Brain pericyte (primary cell): Measurements from ENCODE around the gene SLC22A5.
A peak's percentile ranks its signal among the peaks of the same experiment; 100 is the strongest.
"Not testable (repeated sequence)": the region's sequence is repeated elsewhere in the genome, so short reads cannot be mapped to it uniquely, and the experiment has no call there.

Source experiments
- DNase-seq: peaks from one replicate; pipeline ENCODE4 v3.0.0-alpha.2; 2012; ENCODE audit warnings: low read depth, low spot score

The SLC22A5 gene

DNA sequence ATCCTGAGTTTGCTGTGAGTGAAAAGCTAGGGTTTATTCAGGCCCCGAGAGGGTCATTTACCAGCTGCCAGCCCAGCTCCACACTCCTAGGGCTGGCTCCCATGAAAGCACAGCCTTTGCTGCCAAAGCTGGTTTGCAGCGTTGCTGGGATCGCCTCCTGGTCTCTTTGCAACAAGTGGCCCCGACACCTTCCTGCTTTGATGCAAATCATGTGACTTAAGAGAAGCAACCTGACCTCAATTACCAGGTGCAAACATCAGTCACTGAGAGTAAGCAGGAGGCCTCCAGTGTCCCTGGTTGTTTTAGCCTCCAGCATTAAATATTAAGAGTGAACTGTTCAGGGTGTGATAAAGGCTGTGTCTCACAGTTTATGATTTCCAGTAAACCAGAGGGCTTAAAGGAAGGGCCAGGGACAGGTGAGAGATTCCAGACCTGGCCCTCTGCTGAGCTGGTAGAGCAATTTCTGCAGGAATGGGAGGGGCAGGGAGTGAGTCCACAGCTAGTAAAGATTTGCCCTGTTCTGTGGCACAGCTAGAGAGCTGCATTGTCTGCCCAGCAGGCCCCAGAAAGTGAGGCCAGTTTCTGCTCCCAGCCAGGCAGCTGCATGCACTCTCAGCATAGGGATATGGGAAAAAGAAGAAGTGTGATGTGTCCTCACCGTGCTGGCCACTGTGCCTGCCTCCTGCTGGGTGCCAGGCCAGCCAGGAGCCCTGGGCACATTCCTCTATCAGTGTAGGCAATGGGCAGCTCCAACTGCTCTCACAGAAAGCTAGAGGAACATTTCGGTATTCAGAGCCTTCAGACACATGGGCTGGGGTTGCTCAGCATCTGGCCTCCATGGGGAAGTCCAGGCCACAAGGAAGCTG, 58.0 kb downstream of the SLC22A5 start:
- no peak for DNase-seq

DNA sequence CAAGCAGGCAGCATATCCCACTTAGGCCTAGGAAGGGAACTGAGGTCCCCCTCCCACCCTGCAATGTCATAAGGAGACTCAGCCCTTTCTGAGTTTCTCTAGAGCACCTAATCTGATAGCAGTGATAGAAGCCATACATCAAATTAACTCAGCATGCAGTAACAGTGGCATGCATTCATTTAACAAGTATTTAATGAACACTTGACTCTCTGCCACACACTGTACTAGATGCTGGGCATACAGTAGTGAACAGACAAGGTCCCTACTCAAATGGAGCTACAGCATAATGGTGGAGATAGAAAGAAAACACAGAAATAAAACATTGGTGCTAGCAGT, 58.6 kb downstream of the SLC22A5 start:
- DNase-seq, result no peak

DNA sequence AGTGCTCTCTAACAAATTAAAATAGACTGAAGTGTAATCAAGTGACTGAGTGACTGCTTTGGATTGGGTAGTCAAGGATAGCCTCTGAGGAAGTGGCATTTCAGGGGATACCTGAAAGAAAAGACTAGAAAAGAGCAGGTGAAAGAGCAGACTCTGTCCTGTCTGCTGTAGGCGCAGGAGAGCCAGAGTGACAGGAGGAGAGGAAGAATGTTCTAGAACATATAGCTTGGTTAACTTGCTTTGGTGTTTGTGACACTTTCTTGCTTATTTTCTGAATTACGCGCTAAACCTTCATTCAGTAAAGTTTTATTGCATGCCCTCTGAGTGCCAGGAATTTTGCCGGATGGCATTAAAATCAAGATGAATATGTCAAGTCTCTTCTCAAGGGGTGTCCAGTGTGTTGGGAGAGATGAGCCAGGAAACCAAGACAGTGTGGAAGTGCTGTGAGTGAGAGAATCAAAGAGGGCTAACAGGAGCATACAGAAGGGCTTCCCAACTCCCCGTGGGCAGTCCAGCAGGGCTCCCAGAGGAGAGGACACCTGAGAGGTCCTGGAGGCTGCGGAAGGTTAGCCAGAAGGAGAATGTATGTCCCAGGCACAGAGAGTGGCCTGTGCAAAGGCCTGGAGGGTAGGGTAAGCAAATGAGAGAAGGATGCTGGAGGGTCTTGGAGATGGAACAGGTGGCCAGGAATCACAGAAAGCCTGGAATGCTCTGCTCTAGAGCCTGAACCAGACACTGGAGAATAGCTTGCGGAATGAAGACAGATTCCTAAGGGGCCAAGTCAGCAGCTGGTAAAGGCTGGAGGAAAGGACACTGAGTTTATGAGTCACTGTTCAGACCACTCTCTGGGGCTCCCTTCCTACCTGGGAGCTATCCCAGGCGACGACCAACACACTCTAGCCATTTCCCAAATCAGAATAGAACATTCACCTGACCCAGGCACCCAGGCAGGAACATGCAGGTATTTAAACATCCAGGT, 59.3 kb downstream of the SLC22A5 start:
- DNase-seq, result no peak

DNA sequence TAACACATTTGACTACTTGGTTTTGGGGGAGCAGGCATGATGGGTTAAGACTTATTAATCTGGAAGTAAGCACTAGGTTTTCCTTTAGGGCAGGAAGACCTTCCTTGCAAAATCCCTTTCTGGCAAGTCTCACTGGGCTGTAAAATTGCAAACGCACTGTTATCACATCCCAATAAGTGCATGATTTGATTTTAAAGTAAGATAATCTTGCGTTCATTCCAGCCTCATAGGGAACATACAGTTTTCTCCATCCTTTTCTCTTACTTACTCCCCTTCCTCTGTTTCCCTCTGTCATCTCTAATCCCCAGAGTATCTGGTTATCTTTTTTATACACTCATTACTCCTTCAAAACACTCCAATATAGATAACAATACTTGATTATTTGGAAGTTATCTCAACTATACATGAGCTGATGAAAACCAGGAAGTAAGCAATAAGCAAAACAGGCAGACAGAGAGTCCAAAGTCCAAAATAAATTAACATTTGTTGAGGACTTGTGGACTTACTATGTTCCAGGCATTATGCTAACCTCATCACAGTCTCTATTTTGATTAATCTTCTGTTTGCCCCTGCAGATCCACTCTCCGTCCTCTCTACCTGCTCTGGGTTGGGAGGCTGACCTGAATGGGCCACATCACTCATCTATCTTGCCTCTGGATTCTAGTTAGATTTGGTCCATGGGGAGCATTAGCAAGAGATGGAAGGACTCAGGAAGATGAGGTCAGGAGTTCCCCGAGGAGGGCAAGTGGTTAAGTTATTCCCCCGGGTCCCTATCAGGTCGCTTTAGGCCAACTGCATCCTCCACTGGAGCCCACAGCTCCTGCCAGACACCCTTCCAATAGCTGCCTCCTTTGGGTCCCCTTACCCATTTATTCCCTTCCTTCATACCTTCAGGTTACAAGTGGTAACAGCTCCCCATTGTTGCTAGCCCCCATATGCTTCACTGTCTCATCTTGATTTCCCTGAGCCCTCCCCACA, 60.2 kb downstream of the SLC22A5 start:
- DNase-seq, result no peak

DNA sequence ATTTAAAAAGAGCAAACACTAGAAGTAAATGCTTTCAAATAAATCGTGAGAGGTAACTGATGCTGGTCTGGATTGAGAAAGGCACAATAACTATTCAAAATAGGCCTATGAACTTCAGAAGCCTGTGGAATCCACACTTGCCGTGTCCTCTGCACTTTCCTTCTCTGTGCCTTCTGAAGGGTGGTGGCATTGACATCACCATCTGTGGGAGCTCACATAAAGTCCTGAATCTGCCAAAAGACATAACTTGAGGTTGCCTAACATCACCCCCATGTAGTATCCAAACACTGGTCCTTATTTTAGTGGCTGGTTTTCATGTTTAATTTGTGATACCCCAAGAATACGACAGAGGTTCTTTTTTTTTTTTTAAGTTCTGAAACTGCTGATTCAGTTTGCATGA, 61.2 kb downstream of the SLC22A5 start:
- no peak for DNase-seq

DNA sequence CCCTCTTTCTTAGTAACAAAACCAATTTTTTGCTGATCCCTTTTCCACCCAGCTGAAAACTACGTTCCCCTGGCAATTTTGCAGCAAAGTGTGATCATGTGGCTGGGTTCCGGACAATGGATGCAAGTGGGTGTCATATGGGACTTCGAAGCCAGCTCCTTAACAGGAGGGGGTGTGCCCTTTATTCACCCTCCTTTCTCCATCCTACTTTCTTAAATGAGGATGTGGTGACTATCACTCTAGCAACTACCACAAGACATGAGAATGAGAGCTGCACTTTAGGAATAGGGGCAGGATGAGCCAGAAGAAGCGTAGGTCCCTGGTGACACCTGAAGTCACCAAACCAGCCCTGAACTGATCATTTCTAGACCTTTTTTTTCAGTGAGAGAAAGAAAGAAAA, 62.1 kb downstream of the SLC22A5 start:
- no peak for DNase-seq

DNA sequence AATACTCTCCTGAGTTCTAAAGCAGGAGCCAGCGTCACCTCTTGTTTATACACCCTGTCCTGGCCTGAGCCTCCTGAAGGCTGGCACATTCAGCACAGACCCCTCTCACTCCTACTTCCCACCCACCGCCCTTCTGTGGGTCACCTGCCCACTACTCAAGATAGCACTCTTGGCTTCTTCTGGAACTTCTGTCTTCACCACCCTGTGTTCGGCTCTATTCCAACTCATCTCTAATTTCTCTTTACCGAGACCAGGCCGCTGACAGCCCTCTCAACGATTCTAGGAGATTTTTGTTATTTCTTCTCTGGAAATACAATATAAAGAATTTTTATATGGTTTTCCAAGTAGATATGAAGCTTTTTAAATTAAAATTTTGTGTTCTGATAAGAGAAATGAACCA, 63.6 kb downstream of the SLC22A5 start:
- no peak for DNase-seq

DNA sequence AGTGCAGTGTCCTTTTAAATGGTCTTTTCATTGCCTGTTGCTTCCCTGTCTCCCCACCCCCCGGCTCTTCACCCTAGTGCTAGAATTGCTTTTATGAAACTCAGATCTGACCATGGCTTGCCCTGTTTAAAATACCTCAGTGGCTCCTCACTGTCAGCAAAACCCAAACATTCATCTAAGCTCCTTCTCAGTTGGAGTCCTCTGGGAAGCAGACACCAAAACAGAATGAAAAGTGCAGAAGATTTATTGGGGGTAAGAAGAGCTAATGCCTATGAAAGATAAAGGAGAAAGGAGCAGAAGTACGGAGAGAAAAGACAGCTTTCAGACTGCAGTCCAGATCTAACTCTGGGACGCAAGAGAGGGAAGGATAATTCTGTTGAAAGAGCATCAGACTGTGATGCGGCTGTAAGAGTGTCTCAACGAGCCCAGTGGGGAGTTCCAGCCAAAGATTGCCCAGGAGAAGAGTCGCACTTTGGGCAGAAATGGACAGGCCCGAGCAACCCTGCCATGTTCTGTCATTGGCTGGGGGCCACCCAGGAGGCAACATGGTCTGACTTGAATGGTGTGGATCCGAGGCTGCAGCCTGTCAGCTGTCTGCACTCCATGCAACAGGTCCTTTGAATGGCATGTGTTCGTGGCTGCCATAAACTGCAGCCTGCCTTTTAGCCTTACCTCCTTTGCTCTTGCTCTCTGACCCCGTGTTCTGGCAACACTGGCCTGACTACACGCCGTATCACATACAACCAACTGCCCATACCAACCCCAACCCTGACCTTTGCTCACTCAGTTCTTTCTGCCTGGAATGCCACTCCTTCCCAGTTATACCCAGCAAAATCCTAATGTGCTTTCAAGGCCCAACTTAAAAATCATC, 65.1 kb downstream of the SLC22A5 start:
- DNase-seq, result no peak

DNA sequence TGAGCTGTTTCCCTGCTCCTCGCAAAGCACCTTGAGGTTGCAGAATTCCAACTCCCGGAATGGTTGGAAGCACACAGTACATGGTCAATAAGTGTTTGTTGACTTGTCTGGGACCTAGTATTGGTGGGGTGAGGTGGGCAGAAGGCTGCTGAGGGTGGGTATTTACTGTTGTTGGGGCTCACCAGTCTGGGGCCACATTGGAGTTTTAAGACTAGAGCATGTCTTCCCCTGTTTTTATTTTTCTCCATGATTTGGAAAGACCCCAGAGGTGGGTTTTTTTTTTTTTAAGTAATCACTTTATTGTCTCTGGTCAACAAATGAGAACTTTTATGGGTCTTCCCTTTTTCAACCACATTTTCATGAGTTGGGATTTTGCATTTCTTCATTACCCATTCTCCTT, 65.9 kb downstream of the SLC22A5 start:
- no peak for DNase-seq

DNA sequence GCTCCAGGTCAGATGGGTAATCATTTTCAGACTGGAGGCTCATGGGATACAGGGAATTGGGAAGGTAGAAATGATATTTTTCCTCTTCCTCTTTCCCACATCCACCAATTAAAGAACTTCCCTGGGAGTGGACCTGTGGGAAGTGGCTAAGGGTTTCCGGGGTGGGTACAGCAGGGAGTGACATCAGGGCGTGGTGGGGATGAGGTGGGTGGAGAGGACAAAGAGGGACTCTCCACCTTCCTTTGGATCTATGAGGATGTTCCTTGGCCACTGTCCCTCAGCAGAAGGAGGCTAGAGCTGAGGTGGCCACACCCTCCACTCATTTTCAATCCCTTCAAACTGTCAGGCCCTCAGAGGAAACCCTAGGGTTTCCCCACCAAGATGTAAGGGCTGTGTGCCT, 66.4 kb downstream of the SLC22A5 start:
- DNase-seq, result no peak

DNA sequence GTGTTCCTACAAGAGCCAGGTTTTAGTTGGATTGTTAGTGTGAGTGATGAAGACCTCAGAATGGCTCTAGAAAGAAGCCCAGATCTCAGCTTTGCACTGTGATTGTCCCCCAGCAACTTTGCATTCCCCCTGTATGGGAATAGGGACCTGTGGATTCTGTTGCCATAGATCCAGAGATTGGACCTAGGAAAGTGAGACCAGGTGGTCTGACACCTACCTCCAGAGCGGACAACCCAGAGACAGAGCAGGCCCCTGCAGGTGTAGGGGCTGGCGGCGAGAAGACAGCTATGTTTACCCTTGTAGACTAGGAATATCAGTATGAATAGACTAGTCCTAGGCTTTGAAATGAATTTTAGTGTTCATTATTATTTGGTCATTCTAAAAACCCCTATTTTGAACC, 67.4 kb downstream of the SLC22A5 start:
- DNase-seq, result no peak

DNA sequence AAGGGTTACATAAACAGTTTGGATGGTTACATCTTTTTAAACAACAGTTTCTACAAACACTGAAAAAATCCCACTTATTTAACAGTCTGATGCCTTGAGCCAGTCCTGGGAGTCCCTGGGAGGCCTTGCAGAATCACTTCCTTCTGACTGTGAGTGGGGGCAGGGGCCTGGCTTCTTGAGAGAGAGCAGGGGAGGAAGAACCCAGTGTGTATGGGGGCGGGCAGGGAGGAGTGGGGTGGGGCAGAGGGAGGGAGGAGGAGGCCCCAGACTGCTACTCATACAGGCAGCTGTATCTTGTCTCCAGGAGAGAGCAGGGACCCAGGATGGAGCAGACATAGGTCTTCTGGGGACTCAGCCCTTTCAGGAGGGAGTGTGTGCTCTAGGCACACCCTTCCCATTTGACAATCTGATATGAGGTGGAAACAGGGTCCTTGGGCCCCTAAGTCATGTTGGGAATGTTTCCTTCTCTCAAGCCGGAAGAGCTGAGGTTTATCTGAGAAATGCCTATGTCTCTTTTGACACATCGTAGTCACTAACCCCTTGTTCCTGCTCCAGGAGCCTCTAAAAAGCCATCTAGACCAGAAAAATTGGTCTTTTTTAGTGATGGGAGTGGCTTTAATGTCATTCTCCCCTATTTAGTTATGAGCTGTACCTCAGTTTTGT, 68.2 kb downstream of the SLC22A5 start:
- peak; percentile 57 for DNase-seq

DNA sequence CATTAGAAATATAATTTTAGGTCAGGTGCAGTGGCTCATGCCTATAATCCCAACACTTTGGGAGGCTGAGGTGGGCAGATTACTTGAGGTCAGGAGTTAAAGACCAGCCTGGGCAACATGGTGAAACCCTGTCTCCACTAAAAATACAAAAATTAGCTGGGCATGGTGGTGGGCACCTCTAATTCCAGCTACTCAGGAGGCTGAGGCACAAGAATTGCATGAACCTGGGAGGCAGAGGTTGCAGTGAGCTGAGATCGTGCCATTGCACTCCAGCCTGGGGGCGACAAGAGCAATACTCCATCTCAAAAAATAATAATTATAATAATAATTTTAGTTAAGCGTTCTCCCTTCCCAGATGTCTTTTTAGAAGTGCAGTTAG, 68.7 kb downstream of the SLC22A5 start:
- DNase-seq, result not testable (repeated sequence)

DNA sequence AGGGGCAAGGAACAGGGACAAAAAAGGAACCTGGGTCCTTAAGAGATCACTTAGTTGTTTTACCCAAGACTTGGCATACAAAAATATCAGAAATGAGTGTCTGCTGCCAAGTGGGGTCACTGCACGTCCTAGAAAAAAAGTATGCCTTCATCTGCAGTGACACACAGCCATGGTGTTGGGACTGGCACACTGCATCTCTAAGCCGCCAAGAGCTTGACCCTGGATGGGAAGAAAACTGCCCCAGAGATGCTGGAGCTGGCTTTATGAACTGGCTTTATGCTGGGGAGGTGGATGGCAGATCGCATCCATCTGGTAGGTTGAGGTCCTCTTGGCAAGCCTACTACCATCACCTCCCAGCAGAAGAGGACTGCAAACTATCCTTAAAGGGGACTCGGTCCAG, 69.4 kb downstream of the SLC22A5 start:
- DNase-seq, result no peak

DNA sequence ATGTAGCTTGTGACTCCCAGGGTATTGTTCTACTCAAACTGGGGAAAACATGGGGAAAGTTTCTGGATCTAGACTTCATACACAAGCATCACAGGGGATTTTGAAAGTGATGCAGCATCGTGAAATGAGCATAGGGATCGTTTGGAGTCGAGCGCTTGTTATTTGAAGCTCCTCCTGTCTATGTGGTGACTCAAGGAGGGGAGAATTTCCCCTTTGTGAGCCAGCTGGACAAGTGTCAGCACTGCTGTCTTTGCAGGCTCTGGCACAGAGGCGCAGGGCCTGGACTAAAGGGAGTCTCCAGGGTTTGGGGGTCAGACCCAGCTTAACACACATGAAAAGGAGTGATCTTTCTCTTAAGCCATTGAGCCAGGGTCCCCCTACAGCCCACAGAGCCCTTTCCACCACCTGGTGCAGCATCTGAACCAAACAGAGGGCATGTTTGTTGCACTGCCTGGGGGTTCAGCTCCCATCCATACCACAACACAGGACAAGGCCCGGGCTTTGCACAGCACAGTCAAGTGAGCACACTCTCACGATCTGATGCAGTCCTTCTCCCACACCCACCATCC, 70.1 kb downstream of the SLC22A5 start:
- no peak for DNase-seq

DNA sequence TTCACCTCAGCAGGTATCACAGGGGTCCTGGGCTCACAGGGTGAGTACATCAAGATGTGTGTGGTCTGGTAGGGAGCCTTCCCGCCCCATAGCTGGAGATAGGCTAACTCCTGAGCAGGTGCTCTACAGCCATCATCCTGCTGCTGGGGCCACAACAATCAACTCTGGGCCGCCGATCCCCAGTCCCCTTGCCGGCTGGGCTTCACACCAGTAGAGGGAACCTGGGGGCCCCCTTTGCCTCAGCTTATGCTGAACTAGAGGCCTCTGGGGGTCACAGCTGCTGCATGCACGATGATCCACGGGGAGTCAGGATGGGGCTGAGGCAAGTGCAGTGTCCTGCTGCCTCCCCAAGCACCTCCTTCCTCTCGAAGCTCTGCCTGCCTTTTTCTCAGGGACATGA, 74.6 kb downstream of the SLC22A5 start:
- no peak for DNase-seq
